HG03342 (cell line): ENCODE results near the gene PRR36.
"Not testable (repeated sequence)": the region's sequence is repeated elsewhere in the genome, so short reads cannot be mapped to it uniquely, and the experiment has no call there.

Experiments used
- ATAC-seq: cut with Tn5 transposase; IDR thresholded peaks from one replicate; pipeline ENCODE4 v1.9.1; 2021; ENCODE audit warnings: mild to moderate bottlenecking, moderate library complexity; ENCODE audit not compliant: unreplicated experiment

PRR36 gene

DNA sequence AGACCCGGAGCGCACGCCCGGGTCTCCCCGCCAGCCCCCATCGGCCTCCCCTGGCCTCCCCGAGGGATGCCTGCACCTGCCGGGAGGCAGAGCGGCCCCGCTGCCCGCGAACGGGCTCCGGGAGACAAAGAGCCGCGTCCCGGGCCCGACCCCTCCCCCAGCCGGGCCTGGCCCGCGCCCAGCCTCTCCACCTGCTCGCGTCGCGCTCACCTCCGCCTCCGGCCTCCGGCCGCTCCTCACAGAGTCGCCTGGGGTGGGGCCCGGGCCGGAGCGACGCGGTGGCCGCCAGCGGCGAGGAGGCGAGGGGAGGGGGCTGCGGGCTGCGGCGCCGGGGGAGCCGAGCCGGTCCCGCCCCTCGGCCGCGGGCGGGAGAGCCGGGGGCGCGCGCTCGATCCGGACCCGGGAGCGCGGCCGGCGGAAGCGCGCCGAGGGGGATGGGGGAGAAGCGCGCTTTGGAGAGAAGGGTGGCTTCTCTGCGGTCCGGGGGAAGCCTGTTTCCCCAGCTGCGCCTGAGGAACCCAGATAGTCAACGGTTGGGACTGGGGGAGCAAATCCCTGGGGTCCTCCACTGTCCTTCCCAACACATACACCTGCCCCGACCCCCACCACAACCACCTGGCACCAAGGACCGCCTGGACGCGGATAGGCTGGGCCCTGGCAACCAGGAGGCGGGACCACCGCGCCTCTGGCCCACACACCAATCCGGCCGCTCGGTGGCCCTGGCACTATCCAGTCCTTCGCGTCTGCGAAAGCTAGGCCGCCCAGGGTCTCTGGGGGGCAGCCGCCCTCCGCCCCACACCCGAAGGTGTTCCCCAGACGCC lies at the start of gene PRR36:
TSS of gene PRR36 (minus strand) at position 315 of the 821 bp plus-strand sequence. CDS start 701 bp downstream, outside the sequence.
- ATAC-seq: no peak

DNA sequence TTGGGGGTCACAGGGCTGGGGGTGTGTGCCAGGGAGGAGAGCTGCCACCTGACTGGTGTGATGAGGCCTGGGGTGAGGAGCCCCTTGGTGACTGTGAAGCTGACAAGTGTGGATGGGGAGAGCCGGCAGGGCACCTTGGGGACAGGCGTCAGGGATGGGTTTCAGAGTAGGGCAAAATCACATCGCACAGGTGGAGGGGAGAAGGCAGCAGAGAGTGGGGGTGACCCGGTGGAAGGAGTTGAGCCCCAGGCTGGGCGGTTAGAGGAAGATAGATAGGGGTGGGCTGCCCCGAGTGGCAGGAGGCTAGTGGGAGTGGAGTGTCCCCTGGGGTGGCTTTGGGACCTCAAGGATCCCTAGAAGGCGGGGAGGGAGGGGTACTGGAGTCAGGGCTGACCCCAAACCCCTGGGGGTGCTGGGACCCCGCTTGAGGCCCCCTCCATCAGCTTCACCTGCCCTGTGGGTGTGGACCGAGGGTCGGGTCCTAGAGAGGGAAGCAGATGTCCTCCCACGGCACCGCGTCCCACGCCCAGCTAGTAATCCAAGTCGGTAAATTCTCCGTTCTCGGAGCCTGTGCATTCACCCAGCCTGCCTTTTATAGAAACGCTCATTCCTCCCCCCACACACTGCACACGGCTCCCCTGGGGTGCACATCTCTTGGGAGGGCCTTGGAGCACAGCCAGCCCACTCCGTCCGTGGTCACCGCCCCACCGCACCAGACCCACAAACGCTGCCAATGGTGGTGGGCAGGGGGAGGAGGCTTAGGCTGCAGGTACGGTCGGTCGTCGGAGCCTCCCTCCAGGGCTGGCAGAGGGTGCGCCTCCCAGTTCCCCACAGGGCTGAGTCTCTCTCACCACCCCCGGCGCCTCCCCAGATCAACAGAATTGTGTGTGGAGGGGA lies 49.4 kb upstream of the PRR36 start:
- ATAC-seq: no peak

DNA sequence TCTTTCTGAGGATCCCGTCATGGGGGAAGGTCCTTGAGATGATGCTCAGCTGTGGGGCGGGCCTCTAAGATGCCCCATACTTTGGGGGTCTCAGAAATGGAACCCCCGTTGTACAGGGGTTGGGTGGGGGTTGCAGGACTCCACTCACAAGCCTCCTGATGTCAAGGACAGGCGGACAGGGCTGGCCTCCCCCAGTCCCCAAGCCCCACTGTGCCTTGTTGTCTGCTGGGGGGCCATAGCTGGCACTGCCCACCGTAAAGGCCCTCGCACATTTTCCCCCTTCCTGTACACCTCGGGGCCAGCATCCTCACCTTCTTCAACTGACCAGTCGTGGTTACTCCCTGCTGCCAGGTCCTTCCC lies 48.6 kb upstream of the PRR36 start:
- ATAC-seq: no peak

DNA sequence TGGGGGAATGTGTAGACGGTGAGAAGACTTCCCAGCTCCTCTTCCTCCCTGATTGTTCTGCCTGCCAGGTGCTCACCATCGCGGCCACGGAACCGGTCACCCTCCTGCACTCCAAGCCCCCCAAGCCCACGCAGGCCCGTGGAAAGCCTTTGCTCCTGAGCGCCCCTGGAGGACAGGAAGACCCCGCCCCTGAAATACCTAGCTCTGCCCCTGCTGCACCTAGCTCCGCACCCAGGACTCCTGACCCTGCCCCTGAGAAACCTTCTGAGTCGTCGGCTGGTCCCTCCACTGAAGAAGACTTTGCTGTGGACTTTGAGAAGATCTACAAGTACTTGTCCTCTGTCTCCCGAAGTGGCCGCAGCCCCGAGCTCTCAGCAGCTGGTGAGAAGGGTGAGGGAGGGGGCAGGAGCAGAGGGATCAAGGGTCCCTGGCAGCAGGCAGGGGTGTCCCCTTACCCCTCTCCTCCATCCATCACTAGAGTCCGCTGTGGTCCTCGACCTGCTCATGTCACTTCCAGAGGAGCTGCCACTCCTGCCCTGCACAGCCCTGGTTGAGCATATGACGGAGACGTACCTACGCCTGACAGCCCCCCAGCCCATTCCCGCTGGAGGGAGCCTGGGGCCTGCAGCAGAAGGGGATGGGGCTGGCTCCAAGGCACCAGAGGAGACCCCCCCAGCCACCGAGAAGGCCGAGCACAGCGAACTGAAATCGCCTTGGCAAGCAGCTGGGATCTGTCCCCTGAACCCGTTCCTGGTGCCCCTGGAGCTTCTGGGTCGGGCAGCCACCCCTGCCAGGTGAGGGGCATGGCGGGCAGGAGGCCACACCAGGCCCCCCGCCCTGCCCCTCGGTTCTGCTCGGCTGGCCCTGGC lies 48.0 kb upstream of the PRR36 start:
- no peak for ATAC-seq

DNA sequence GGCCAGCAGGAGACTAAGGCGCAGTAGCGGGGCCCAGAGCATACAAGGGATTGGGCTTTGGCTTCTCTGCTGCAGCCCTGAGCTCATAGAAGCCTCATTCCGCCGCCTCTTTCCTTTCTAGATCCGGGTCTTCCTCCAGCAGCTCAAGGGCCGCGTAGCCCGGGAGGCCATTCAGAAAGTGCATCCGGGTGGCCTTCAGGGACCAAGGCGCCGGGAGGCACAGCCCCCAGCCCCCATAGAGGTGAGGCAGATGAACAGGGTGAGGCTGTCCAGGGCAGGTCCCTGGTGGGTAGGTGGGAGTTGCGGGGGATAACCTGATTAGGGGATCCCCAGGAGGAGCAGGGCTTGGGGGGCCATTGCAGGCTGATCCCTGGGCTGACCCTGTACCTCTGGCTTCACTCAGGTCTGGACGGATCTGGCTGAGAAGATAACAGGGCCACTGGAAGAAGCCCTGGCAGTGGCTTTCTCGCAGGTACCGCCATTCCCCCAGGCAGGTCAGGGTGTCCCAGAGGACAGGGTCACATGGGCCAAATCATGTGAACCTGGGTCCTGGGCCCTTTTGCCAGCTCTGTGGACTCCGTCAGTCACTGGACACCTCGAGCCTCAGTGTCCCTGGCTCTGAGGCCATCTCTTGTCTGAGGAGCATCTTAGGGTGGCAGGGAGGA lies 47.2 kb upstream of the PRR36 start:
- ATAC-seq: no peak

DNA sequence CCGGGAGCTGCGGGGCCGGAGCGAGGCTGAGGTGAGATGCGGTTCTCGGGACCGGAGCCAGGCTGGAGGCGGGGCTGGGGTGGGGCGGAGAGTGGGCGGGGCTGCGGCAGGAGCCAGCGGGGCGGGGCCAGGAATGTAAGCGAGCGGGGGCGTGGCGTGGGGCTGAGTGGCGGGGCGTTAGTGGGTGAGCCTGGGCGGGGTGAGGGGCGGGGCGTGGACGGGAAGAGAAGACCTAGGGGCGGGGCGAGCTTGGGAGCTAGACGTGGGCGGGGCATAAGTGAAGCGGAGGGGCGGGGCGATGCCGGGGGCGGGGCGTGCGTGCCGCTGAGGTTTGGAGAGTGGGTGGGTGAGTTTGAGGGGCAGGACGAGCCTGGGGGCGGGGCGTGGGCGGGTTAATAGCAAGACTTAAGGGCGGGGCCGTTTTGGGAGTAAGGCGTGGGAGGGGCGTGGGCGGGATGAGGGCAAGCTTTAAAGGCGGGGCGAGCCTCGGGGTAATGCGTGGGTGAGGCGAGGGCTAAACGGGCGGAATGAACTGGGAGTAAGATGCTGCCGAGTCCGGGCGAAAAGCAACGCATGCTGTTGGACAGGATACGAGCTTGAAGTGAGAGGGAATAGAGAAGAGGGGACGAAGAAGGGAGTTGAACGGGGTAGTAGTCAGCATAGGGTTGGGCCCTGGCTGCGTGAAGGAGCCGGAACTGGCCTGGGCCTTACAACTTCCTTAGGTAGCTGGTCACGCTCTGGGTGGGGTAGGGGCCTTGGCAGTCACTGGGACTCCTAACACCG lies 46.5 kb upstream of the PRR36 start:
- peak; percentile 31 for ATAC-seq

DNA sequence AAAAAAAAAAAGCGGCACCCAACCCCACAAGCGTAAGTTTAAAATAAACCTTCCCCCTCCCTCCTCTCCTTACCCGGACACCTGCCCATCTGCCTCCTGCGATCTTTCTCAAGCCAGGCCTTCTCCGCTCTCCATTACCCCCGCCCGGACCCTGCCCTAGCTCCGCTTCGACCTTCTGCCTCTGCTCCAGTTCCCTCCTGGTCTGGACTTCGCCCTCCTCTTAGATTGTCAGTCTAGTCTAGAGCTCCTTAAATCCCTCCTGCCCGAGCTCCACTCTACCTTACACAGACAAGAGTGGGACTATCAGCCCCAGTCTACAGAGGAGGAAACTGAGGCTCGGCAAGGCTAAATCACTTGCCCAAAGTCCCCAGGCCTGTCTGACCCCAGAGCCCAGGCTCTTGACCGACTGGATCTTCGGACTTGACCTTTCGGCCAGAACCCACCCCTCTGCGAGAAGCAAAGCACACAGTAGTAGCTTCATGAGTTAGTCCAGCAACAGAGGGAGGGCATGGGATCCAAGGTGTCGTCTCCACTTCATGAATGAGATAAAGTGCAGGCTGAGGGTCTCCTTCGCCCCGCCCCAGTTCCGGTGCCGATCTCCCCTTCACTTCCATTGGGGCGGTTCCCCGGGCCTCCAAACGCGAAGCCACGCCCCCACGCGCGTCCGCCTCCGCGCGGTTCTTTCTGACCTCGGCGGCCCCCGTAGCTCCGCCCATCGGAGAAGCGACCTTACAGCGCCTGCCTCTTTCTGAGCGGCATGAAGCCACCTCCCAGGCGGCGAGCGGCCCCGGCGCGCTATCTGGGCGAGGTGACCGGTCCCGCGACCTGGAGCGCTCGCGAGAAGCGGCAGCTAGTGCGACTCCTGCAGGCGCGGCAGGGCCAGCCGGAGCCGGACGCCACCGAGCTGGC lies 45.7 kb upstream of the PRR36 start, which contains the start of gene SNAPC2:
TSS of gene SNAPC2 (plus strand) at position 729 of the 909 bp plus-strand sequence. CDS start at position 758, 29 bp downstream.
- peak; percentile 57 for ATAC-seq

DNA sequence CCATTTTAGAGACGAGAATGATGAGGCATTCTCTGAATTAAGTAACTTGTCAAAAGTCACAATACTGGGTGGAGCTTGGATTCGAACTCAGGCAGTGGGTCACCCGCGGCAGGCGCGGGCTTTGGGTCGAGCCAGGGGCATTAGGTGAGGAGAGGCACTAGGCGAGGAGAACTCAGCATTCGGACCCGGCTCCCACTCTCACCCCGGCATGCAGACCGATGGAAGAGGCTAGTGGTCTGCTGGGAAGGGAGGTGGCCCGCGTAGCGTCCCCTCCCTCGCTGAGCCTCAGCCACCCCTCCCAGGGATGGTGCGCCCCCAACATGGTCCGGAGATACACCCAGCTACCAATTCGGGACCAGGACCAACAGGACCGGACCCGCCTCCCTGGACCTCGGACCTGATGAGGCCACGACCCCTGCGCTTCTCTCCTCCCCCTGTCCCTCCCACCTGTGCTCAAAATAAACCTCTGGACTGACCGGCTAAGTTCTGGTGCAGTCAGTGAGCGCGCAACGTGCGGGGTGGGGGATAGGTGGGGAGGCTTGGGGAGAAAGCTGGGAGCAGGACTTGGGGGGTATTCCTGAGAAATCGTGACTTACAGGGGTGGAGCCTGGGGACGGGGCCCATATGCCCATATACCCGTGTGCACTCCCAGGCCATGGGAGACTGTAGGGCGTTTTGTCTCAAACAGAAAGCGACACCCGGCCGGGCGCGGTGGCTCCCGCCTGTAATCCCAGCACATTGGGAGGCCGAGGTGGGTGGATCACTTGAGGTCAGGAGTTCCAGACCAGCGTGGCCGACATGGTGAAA lies 44.6 kb upstream of the PRR36 start:
- ATAC-seq: no peak

DNA sequence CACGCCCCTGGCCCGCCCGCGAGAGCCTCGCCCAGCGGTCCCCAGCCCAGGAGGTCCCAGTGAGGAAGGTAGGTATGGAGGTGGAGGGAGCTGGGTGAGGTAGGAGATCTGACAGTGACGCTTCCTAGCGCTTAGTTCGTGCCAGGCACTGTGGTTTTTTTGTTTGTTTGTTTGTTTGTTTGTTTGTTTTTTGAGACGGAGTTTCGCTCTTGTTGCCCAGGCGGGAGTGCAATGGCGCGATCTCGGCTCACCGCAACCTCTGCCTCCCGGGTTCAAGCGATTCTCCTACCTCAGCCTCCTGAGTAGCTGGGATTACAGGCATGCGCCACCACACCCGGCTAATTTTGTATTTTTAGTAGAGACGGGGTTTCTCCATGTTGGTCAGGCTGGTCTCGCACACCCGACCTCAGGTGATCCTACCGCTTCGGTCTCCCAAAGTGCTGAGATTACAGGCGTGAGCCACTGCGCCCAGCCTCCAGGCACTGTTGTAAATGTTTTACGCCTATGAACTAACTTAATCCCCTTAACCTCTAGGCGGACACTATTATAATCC lies 43.9 kb upstream of the PRR36 start:
- not testable (repeated sequence) for ATAC-seq

DNA sequence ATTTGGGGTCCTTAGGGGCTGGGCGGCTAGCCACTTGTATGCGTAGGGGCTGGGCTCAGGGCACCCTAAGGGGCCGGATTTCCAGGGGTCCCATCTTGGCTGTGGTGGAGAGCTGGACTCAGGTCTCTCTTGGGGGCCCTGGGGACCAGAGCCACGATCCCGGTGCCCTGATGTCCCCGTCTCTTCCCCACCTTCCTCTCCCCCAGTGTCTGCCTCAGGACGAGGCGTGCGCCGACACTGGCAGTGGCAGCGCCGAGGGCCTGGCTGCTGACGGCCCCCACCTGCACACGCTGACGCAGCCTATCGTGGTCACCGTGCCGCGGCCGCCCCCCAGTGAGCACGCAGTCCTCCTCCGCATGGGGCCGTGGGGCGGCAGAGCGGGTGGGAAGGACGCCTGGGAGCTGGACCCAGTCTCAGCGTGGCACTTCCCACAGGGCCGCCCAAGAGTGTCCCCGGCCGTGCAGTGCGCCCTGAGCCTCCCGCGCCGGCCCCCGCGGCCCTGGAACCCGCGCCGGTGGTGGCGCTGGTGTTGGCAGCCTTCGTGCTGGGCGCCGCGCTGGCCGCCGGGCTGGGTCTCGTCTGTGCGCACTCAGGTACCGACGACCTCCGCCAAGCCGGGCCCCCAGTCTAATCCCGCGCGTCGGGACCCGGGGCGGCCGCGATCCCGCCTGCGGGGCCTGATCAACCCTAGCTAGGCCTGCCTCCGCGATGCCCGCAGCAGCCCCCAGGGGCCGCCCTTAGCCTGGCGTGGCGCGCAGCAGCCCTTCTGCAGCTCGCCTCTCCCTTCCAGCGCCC lies 43.3 kb upstream of the PRR36 start:
- no peak for ATAC-seq

DNA sequence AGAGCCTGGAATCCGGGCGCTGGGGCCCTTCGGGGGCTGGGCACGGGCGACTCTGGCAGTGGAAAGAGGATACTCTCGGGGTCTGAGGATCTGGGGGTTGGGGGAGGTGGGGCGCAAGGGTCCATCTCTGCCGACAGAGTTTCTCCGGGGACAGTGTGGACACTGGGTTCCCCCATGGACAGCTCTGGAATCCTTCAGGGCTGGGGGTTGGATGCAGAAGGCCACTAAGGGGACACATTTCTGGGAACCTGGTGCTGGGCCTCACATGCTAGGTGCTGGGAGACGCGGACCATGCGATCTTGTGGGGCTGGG lies 42.7 kb upstream of the PRR36 start:
- no peak for ATAC-seq

DNA sequence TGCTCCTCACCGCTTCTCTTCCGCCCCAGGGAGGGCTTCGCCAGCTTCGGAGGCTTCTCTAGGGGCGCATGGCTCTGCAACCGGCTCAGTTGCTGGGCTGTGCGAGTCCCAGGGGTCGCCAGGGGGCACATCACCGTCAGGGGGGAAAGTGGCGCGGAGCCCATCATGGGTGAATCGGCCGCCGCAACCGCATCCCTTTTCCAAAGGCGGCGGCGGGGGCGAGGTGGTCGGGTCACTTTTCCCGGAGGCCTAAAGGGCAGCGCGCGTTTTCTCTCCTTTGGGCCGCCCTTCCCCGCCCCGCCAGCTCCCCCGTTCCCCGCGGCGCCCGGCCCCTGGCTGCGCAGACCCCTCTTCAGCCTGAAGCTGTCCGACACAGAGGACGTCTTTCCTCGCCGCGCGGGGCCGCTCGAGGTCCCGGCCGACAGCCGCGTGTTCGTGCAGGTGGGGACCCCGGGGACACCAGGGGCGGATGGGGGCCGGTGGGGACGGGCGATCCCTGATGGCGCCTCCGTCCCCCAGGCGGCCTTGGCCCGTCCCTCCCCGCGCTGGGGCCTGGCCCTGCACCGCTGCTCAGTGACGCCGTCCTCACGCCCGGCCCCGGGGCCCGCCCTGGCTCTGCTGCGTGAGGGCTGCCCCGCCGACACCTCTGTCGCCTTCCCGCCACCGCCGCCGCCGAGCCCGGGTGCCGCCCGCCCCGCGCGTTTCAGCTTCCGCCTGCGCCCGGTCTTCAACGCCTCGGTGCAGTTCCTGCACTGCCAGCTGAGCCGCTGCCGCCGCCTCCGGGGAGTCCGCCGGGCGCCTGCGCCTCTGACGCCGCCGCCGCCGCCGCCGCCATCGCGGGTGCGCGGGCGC lies 42.1 kb upstream of the PRR36 start:
- ATAC-seq: no peak

DNA sequence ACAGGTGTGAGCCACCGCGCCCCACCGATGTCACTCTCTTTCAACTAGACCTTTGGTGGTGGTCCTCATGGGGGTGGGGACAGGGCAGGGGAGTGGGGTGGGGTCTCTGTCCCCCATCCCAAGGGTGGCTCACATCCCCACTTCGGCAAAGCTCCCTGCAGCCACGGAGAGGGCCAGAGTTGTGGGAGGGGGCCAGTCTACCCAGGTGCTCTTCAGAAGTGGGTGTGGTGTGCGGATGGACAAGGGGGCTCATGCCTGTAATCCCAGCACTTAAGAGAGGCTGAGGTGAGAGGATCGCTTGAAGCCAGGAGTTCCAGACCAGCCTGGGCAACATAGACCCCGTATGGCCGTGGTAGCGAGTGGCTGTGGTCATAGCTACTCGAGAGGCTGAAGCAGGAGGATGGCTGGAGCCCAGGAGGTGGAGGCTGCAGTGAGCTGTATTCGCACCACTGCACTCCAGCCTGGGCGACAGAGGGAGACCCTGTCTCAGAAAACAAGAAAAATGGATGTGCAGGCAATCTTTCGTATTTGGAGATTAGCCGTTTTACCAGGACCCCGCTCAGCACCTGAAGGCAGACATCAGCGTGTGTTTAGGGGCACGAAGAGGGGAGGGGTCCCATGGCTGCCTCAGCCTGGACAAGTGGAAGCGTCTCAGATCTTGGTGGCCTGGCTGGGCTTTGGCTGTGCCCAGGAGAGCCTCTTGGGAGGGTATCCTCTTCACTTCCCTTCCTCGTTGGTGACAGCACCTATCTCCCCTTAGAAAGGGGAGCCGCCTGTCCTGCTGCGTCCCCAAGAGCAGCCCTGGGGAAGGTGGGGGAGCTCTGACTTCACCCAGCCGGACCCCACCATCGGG lies 41.3 kb upstream of the PRR36 start:
- no peak for ATAC-seq

DNA sequence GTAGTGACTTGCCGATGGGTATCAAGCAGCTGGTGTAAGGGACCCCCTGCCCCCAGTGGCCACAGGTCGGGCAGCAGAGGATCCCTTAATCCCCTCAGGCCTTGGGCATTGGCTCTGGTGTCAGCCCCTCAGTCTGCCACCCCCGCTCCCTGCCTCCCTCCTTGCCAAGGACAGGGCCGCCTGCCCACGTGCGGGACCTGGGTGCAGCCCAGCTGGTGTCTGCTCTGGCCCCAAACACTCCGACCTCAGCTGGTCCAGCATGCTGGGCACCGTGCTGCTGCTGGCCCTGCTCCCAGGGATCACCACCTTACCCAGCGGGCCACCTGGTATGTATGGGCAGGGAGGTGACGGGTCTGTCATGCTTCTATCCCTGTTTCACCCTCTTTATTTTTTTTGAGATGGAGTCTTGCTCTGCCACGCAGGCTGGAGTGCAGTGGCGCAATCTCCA lies 40.4 kb upstream of the PRR36 start, which contains the start of gene TGFBR3L:
TSS of gene TGFBR3L (plus strand) at position 233 of the 448 bp plus-strand sequence.
- ATAC-seq: no peak

DNA sequence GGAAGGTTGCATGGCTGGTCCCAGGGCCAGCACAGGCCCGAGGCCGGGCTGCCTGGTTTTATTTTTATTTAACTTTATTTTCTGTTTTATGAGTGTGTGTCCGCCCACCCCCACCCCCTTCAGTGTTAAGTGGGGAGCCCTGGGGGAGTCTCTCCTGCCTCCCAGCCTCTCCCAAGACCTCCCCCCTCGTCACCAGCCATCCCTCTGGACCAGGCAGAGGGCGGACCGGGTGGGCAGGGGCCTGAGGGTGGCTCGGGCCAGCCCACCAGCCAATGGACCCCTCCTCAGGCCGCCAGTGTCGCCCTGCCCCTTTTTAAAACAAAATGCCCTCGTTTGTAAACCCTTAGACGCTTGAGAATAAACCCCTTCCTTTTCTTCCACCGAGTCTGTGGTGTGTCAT lies 39.9 kb upstream of the PRR36 start:
- ATAC-seq: no peak
